HG02840 (cell line): Measurements from ENCODE around the gene CMIP.

Source experiments
- ATAC-seq: cut with Tn5 transposase; IDR thresholded peaks from one replicate; pipeline ENCODE4 v1.9.1; 2021; ENCODE audit warnings: mild to moderate bottlenecking, moderate library complexity, moderate number of reproducible peaks; ENCODE audit not compliant: unreplicated experiment, low FRiP score

The CMIP gene

GRCh38 chr16:81526199-81526598 is 81.6 kb downstream of the CMIP start:
- ATAC-seq: no peak

DNA sequence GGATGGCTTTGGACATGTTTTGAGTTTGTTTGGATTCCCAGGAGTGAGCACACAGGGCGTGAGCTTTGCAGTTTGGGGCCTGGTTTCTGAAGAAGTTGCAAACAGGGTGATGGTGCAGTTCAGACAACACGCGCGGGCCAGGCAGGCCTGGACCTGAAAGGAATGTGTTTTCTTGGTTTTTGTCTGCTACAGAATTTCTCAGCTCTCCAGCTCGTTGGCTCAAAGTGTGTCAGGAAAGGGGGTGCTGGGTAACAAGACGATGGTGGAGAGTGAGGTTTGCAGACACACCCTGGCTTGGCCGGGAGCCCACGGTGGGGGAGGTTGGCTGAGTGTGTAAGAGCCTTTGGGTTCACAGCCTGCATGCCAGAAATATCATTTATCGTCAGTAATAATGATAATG is 82.3 kb downstream of the CMIP start:
- ATAC-seq: no peak

GRCh38 chr16:81527477-81528178 is 83.0 kb downstream of the CMIP start:
- ATAC-seq: no peak

GRCh38 chr16:81528256-81528655 is 83.6 kb downstream of the CMIP start:
- no peak for ATAC-seq

GRCh38 chr16:81530296-81530721 is 85.7 kb downstream of the CMIP start:
- ATAC-seq: no peak

DNA sequence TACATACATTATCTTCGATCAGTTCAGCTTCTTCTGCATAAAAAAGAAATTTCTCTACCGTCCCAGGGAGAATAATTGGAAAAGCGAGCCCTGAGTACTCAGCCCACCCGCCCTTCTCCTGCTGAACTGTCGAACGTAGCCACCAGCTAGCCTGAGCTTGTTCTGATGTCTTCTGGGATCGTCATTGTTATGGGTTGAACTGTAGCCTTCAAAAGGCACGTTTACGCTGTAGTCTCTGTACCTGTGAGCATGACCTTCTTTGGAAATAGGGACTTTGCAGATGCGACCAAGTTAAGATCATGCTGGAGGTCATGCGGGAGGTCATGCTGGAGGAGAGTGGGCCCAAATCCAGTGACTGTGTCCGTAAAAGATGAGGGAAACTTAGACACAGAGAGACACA is 86.2 kb downstream of the CMIP start:
- no peak for ATAC-seq

- ATAC-seq: no peak
These were observed 86.8 kb downstream of the CMIP start for GRCh38 chr16:81531419-81531821.

DNA sequence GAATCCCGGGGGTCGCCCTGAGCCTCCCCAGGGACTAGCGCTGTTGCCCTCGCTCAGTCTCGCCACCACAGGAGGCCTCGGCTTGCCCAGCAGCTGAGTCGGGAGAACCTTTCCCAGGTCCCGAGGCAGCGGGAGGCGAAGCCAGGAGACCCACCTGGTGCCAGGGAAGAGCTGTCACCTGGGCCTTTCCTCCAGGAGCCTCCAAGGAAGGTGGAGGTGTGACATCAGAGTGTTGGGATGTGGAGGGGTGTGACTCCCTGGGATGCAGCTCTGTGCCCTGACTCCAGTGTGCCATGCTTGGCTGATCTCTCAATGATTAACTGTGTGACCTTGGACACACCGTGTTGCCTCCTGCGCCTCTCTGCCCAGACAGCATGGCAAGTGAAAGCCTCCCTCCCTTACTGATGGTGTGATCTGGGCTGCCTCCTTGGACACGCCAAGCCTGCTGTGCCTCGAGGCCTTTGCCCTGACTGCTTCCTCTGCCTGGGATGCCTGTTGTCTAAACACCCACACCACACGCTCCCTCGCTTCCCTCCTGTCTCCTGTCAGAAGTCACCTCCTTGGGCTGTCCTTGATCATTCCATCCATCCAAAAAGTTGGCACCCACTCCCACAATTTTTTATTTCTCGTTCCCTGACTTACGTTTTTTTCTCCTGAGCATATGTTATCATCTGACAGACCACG is 88.0 kb downstream of the CMIP start:
- no peak for ATAC-seq

- no peak for ATAC-seq
These were observed 88.5 kb downstream of the CMIP start for GRCh38 chr16:81533175-81533507.

DNA sequence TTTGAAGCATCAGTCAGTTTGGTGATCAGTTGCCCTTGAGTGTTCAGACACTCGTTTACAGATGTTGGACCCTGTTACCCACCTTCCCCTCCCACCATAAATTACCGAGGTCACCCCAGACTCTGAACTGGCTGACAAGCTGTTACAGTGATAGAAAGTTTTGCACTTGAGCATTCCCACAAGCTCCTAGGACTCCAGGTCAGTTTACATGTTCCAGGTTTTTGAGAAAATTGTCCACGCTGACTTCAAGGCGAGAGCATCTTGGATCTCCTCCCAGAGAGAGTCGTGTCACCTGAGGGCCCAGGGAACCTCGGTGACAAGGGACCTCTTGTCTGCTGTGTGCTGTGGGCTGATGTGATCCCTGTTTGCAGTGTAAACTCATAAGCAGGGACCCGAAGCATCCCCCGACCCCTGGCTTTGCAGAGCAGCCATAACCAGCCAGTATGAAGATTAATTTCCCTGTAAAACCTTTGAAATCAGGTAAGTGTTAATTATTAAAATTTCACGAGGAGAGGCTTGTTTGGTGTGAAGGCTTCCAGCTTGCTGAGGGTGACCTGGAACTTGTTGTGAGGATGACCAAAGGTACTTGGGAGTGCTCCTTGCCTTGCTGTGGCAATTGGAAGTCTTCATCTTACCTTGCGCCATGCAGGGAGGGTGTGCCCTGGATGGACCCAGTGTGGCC is 91.2 kb downstream of the CMIP start:
- ATAC-seq: no peak

- ATAC-seq: no peak
These were observed 92.0 kb downstream of the CMIP start for GRCh38 chr16:81536648-81537047.

DNA sequence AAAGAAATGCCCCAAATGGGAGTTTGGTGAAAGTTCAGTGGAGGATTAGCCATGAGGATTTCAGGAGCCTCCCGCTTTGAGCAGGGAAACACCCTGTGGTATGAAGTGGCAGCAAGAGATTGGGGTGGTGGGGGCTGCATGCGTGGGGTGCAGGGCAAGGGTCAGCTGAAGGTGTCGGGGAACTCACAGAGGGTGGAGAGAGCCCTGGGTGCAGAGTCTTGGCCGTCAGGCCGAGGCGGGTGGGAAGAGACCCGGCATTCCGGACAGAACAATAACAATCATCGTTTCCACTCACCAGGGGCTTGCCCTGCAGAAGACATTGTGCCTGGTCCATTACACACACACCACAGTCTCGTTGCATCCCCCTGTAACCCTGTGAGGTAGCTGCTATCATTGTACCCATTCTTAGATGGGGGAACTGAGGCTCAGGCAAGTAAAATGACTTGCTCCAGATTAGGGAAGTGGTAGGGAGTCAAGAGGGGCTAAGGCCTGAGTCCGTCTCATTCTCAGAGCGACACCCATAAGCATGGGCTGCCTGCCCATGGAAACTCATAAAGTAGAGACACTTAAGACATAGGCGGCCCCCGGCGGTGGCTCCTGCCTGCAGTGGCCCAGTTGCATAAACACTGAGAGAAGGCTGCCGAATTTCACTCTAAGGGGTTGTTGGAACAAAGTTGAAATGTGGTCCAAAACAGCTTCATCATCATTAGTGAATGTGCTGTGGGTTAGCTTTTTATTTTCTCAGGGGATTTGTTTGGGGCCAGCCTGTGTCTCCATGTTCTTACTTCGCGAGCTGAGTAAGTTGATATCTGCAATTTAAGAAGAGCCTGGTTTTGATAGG is 93.3 kb downstream of the CMIP start:
- ATAC-seq: no peak

GRCh38 chr16:81539009-81539758 is 94.6 kb downstream of the CMIP start:
- no peak for ATAC-seq

DNA sequence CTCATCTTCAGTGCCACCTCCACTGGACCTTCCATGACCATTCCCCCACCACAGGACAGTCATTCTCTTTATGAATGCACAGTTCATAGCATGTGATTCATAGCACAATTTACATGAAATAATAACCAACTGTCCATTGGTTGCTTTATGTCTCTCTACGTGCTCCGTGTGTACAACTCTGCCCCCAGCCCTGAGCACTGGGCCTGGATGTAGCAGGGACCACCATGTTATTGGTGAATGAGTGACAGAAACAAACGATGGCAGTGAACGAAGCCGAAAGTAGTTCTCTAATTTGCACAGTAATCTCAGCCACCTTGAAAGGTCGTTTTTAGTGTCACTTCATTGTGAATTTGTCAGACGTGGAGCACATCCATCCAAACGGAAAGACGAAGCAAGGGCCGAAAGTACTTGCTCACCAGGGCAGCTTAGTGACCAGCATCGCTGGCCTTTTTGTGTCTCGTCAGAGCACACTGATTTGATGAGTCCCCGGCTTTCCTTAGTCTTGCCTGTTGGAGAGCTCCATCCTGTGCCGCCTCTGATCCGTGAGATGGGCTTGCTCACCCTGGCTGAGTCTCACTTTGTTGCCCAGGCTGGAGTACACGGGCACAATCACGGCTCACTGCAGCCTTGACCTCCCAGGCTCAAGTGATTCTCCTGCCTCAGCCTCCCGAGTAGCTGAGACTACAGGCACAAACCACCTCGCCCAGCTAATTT is 95.3 kb downstream of the CMIP start:
- no peak for ATAC-seq

GRCh38 chr16:81541314-81541713 is 96.7 kb downstream of the CMIP start:
- ATAC-seq: no peak

DNA sequence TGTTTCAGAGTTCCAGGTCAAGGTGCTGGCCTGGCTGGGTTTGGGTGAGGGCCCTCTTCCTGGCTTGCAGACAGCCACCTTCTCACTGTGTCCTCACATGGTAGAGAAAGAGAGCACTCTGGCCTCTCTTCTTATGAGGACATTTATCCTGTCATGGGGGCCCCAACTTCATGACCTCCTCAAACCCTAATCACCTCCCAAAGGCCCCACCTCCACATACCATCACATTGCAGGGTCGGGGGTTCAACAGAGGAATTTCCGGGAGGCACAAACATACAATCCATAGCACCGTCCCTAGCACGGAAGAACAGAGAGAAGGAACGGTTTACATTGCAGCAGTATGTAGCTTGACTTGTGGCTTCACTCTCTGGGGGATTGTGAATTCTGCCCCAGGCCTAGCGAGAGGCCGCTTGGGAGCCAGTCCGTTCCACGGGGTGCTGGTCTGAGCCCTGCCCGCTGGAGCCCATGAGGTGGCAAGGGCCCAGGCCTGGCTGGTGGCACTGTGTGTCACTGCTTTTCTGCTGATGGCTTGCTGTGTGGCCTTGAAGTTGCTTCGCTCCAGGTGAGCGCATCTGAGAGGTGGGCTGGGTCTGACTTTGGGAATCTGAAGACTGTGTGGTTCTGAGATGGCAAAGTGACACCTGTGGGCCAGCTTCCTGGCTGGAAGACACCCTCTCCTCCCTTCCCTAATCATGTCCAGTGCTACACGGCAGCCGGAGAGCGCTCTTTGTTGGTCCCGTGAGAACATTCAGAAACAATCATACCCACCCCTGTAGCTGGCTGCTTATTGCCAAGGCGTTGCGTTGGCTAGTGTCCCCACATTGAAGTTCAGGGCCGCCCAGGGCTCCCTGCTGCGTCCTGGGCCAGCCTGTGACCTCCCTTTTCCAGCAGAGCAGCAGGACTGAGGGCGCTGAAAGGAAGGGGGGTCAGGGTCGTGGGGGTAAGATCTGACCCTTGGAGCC is 98.3 kb downstream of the CMIP start:
- no peak for ATAC-seq

- ATAC-seq: no peak
These were observed 99.0 kb downstream of the CMIP start for GRCh38 chr16:81543571-81543970.

GRCh38 chr16:81544261-81544660 is 99.7 kb downstream of the CMIP start:
- no peak for ATAC-seq
